WTC11 (cell line): ENCODE results near the gene GIGYF1. TPM values are rescaled to one million over a fixed set of nuclear protein-coding genes. Genes with fewer than 3 reads are reported as not detected.
"Not testable (repeated sequence)": the region's sequence is repeated elsewhere in the genome, so short reads cannot be mapped to it uniquely, and the experiment has no call there.

ENCODE experiments used
- ATAC-seq: fragments of 200-7000 bp; cut with Tn5 transposase; 2 replicates; pipeline ENCODE4 v1.10.0; 2021; ENCODE audit warnings: mild to moderate bottlenecking, moderate library complexity
- CTCF ChIA-PET: fragments of 300-600 bp; sonication (Branson Sonifier 250); formaldehyde crosslinking; loops from one replicate; lab custom pipeline; 2021; ENCODE audit warnings: antibody characterized with exemption; lab: Charles Lee
- POLR2A ChIA-PET: fragments of 350-600 bp; sonication (Branson Sonifier 250); formaldehyde crosslinking; loops from one replicate; lab custom pipeline; 2021; ENCODE audit warnings: antibody characterized with exemption; lab: Charles Lee
- DNase-seq: peaks from one replicate; pipeline ENCODE4 v3.0.0; 2021; ENCODE audit warnings: low spot score
- H3K27ac Mint-ChIP-seq: 2 replicates; pipeline ENCODE4 v1.8.0; 2021; ENCODE audit warnings: mixed read lengths
- H3K27me3 Mint-ChIP-seq: 2 replicates; pipeline ENCODE4 v1.8.0; 2021; ENCODE audit warnings: low read depth, mild to moderate bottlenecking, moderate library complexity, mixed read lengths
- H3K36me3 Mint-ChIP-seq: 2 replicates; pipeline ENCODE4 v1.8.0; 2021; ENCODE audit warnings: mixed read lengths
- H3K4me1 Mint-ChIP-seq: 2 replicates; pipeline ENCODE4 v1.8.0; 2022; ENCODE audit warnings: mixed read lengths
- H3K4me3 Mint-ChIP-seq: 2 replicates; pipeline ENCODE4 v1.8.0; 2021; ENCODE audit warnings: mild to moderate bottlenecking, moderate library complexity, mixed read lengths
- H3K9me3 Mint-ChIP-seq: 2 replicates; pipeline ENCODE4 v1.8.0; 2021; ENCODE audit warnings: mixed read lengths
- CREM ChIP-seq: sonication (generic); formaldehyde crosslinking; IDR thresholded peaks from 2 replicates; pipeline ENCODE4 v1.8.1; 2022; ENCODE audit warnings: mild to moderate bottlenecking, missing genetic modification reagents, moderate library complexity
- ELF4 ChIP-seq: sonication (generic); formaldehyde crosslinking; IDR thresholded peaks from 2 replicates; pipeline ENCODE4 v1.8.1; 2022; ENCODE audit warnings: low read depth, mild to moderate bottlenecking, moderate library complexity, missing genetic modification reagents
- GABPB1 ChIP-seq: sonication (generic); formaldehyde crosslinking; IDR thresholded peaks from 2 replicates; pipeline ENCODE4 v1.8.1; 2023; ENCODE audit warnings: mild to moderate bottlenecking, missing genetic modification reagents
- SOX15 ChIP-seq: fragments of 250-450 bp; sonication (Bioruptor Pico); IDR thresholded peaks from 2 replicates; pipeline ENCODE4 v1.9.0; 2021; ENCODE audit warnings: mild to moderate bottlenecking
- SP1 ChIP-seq: sonication (generic); formaldehyde crosslinking; conservative IDR thresholded peaks from 2 replicates; pipeline ENCODE4 v1.8.1; 2022; ENCODE audit warnings: missing genetic modification reagents
- TEAD1 ChIP-seq: sonication (generic); formaldehyde crosslinking; IDR thresholded peaks from 2 replicates; pipeline ENCODE4 v1.8.0; 2022; ENCODE audit warnings: mild to moderate bottlenecking, missing genetic modification reagents
- ZNF121 ChIP-seq: sonication (generic); formaldehyde crosslinking; IDR thresholded peaks from 2 replicates; pipeline ENCODE4 v1.8.0; 2023; ENCODE audit warnings: missing genetic modification reagents
- ZNF317 ChIP-seq: sonication (generic); formaldehyde crosslinking; IDR thresholded peaks from 2 replicates; pipeline ENCODE4 v1.8.1; 2023; ENCODE audit warnings: low read depth, mild to moderate bottlenecking, moderate library complexity, missing genetic modification reagents, borderline replicate concordance
- total RNA-seq: library from RNA; stranded (reverse); gene quantifications from 3 replicates; pipeline ENCODE4 v1.2.3, GENCODE V29; 2021
- TF ChIP-seq, protein P1 (sequence below): fragments of 250-450 bp; sonication (Bioruptor Pico); IDR thresholded peaks from 2 replicates; pipeline ENCODE4 v1.9.0; 2021; ENCODE audit warnings: moderate library complexity, mild to moderate bottlenecking, inconsistent platforms, borderline replicate concordance
- TF ChIP-seq, protein P2 (sequence below): fragments of 250-450 bp; sonication (Bioruptor Pico); IDR thresholded peaks from 2 replicates; pipeline ENCODE4 v1.9.0; 2021; ENCODE audit warnings: mild to moderate bottlenecking
- TF ChIP-seq, protein P3 (sequence below): fragments of 250-450 bp; sonication (Bioruptor Pico); IDR thresholded peaks from 2 replicates; pipeline ENCODE4 v1.9.0; 2021; ENCODE audit warnings: mild to moderate bottlenecking
- TF ChIP-seq, protein P4 (sequence below): fragments of 250-450 bp; sonication (Bioruptor Pico); conservative IDR thresholded peaks from 2 replicates; pipeline ENCODE4 v1.9.0; 2021; ENCODE audit warnings: mild to moderate bottlenecking
- TF ChIP-seq, protein P5 (sequence below): sonication (generic); formaldehyde crosslinking; IDR thresholded peaks from 2 replicates; pipeline ENCODE4 v1.8.0; 2023; ENCODE audit warnings: missing genetic modification reagents
- TF ChIP-seq, protein P6 (sequence below): sonication (generic); formaldehyde crosslinking; IDR thresholded peaks from 2 replicates; pipeline ENCODE4 v1.8.0; 2022; ENCODE audit warnings: missing genetic modification reagents
- TF ChIP-seq, protein P7 (sequence below): sonication (generic); formaldehyde crosslinking; IDR thresholded peaks from 2 replicates; pipeline ENCODE4 v1.8.0; 2022; ENCODE audit warnings: mild to moderate bottlenecking, missing genetic modification reagents

The GIGYF1 gene
- total RNA-seq, 1 experiment from 2014 or later, result 130 TPM

DNA sequence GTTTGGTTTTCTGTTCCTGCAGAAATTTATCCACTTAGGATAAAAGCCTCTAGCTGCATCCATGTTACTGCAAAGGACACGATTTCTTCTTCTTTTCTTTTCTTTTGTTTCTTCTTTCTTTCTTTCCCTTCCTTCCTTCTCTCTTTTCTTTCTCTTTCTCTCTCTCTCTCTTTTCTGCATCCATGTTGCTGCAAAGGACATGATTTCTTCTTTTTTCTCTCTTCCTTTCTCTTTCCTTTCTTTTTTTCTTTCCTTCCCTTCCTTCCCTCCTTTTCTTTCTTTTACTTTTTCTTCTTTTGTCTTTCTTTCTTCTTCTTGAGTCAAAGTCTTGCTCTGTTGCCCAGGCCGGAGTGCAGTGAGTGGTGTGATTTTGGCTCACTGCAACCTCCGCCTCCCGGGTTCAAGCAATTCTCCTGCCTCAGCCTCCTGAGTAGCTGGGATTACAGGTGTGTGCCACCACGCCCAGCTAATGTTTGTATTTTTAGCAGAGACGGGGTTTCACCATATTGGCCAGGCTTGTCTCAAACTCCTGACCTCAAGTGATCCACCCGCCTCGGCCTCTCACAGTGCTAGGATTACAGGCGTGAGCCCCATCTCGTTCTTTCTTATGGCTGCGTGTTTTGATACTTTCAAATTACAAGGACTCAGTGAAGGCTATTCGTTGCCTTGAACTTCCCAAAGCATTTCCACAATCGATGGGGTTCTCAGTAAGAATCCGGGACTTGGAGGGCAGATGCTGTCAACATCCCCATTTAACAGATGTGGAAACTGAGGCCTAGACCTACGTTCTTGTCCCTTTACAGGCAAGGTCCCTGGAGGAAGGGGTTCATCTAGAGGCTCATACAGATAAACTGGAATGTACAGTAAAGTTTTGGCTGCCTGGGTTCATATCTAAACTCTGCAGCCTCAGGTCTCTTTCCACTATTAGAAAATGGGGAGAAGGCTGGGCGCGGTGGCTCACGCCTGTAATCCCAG, 22.4 kb downstream of the GIGYF1 start (continued):
- TF ChIP-seq, protein P1, sequence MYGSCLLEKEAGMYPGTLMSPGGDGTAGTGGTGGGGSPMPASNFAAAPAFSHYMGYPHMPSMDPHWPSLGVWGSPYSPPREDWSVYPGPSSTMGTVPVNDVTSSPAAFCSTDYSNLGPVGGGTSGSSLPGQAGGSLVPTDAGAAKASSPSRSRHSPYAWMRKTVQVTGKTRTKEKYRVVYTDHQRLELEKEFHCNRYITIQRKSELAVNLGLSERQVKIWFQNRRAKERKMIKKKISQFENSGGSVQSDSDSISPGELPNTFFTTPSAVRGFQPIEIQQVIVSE (CRISPR knock-in tag), result no peak
- TF ChIP-seq SOX15 (CRISPR knock-in tag) (no peak), TEAD1 (no peak)
- TF ChIP-seq, protein P2, sequence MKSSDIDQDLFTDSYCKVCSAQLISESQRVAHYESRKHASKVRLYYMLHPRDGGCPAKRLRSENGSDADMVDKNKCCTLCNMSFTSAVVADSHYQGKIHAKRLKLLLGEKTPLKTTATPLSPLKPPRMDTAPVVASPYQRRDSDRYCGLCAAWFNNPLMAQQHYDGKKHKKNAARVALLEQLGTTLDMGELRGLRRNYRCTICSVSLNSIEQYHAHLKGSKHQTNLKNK (CRISPR knock-in tag), result no peak
- TF ChIP-seq, protein P3, sequence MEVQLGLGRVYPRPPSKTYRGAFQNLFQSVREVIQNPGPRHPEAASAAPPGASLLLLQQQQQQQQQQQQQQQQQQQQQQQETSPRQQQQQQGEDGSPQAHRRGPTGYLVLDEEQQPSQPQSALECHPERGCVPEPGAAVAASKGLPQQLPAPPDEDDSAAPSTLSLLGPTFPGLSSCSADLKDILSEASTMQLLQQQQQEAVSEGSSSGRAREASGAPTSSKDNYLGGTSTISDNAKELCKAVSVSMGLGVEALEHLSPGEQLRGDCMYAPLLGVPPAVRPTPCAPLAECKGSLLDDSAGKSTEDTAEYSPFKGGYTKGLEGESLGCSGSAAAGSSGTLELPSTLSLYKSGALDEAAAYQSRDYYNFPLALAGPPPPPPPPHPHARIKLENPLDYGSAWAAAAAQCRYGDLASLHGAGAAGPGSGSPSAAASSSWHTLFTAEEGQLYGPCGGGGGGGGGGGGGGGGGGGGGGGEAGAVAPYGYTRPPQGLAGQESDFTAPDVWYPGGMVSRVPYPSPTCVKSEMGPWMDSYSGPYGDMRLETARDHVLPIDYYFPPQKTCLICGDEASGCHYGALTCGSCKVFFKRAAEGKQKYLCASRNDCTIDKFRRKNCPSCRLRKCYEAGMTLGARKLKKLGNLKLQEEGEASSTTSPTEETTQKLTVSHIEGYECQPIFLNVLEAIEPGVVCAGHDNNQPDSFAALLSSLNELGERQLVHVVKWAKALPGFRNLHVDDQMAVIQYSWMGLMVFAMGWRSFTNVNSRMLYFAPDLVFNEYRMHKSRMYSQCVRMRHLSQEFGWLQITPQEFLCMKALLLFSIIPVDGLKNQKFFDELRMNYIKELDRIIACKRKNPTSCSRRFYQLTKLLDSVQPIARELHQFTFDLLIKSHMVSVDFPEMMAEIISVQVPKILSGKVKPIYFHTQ (CRISPR knock-in tag), result no peak

DNA sequence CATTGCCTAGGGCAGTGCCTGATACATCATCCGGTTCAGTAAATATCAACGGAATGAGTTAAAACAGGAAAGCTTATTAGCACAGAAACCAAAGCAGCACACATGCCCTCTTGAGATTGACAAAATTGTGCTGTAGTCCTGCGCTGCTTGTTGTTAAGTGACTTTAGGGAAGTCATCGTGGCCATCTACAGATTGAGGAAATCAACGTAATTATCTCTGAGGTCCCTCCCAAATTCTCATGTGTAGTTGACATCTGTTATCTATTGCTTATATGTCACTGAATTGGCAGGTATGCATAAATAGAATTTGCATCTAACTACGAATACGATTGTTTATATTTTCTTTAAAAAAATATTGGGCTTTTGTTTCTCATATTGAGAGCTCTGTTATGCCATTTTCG, 24.0 kb downstream of the GIGYF1 start:
- DNase-seq (no peak), ATAC-seq (no peak)
- no peaks in the 10 kb centered on the region for H3K36me3 Mint-ChIP-seq
- H3K27me3 Mint-ChIP-seq, result peaks cover 60% of the 10 kb centered on the region
- TF ChIP-seq, protein P4, sequence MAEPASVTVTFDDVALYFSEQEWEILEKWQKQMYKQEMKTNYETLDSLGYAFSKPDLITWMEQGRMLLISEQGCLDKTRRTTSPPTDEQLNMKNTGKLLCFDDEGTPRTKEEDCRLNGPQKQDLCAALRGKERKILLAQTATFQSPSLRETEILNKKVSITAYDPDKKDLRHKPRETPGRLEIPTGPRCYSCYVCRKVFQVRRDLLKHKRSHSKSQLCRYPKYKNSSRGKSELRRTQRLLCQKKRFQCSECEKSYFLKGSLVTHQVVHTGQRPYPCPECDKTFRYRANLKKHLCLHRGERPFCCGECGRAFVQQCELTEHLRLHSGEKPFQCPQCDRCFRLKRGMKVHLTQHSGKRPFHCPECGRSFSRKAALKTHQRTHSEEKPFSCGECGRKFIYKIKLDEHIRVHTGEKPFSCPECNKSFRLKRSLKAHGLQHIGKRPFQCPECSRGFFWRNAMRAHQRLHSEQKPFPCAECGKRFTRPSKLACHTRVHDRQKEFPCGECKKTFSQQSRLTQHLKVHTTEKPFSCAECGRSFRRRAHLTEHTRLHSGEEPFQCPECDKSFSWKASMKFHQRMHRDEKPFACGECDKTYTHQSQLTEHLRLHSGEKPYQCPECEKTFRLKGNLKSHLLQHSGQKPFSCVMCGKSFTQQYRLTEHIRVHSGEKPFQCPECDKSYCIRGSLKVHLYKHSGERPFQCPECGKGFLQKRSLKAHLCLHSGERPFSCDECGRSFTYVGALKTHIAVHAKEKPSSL (CRISPR knock-in tag), result no peak
- ChIA-PET CTCF (interaction anchor here (0.7 to 2.1 kb wide), 3 partner anchors 36 to 58 kb away, joined by 3 to 6 read pairs (median 4); partner anchors contain the start of gene MOSPD3), POLR2A (interaction anchor here (0.5 kb wide), 1 partner anchor 159 kb away, joined by 5 read pairs; no protein-coding TSS in a partner anchor)
- H3K9me3 Mint-ChIP-seq, result peaks cover 3% of the 10 kb centered on the region; the same call in 1 of the 2 replicates
- H3K4me1 Mint-ChIP-seq, result no peaks in the 10 kb centered on the region; the same call in 1 of the 2 replicates
- no peak overlapping the region for H3K4me3 Mint-ChIP-seq
- H3K27ac Mint-ChIP-seq, result no peak overlapping the region

DNA sequence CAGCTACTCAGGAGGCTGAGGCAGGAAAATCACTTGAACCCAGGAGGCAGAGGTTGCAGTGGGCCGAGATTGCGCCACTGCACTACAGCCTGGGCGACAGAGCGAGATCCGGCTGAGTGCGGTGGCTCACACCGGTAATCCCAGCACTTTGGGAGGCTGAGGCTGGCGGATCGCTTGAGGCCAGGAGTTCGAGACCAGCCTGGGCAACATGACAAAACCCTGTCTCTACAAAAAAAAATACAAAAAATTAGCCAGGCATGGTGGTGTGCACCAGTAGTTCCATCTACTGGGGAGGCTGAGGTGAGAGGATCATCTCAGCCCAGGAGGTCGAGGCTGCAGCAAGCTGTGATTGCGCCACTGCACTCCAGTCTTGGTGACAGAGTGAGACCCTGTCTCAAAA, 24.9 kb downstream of the GIGYF1 start:
- H3K4me3 Mint-ChIP-seq, H3K9me3 Mint-ChIP-seq, H3K36me3 Mint-ChIP-seq, ATAC-seq, H3K4me1 Mint-ChIP-seq, DNase-seq, POLR2A ChIA-PET, H3K27ac Mint-ChIP-seq: not testable (repeated sequence)
- TF ChIP-seq ZNF121, result 0 out of 2 replicates have a peak, but pooled peaks have one; percentile 27
- CTCF ChIA-PET, result interaction anchor here (0.8 to 1.5 kb wide), 2 partner anchors 13 to 37 kb away, joined by 4 to 9 read pairs; partner anchors contain the start of gene ACTL6B
- H3K27me3 Mint-ChIP-seq, result peaks cover 60% of the 10 kb centered on the region

DNA sequence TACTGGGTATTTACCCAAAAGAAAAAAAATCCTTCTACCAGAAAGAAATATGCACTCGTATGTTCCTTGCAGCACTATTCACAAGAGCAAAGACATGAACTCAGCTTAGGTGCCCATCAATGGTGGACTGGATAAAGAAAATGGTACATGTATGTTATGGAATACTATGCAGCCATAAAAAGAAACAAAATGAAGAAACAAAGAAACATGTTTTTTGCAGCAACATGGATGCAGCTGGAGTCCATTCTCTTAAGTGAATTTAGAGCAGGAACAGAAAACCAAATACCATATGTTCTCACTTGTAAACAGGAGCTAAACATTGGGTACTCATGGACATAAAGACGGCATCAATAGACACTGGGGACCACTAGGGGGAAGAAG, 26.0 kb downstream of the GIGYF1 start:
- H3K4me1 Mint-ChIP-seq, result peaks cover 2% of the 10 kb centered on the region
- no peak for DNase-seq
- no peaks in the 10 kb centered on the region for H3K36me3 Mint-ChIP-seq
- POLR2A ChIA-PET, result no interaction called here
- CTCF ChIA-PET, result interaction anchor here (0.8 to 1.8 kb wide), 7 partner anchors 12 to 57 kb away, joined by 3 to 13 read pairs (median 3); partner anchors contain the start of genes ACTL6B and MOSPD3
- H3K27ac Mint-ChIP-seq, result no peak overlapping the region
- H3K4me3 Mint-ChIP-seq, result no peak overlapping the region
- peaks cover 3% of the 10 kb centered on the region; the same call in 1 of the 2 replicates for H3K9me3 Mint-ChIP-seq
- peaks cover 59% of the 10 kb centered on the region for H3K27me3 Mint-ChIP-seq
- ATAC-seq, result no peak
- no peak for TF ChIP-seq GABPB1 (CRISPR knock-in tag)
- TF ChIP-seq ZNF121, result no peak
- TF ChIP-seq, protein P5, sequence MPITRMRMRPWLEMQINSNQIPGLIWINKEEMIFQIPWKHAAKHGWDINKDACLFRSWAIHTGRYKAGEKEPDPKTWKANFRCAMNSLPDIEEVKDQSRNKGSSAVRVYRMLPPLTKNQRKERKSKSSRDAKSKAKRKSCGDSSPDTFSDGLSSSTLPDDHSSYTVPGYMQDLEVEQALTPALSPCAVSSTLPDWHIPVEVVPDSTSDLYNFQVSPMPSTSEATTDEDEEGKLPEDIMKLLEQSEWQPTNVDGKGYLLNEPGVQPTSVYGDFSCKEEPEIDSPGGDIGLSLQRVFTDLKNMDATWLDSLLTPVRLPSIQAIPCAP, result no peak
- TF ChIP-seq SP1 (CRISPR knock-in tag), result no peak
- TF ChIP-seq, protein P6, sequence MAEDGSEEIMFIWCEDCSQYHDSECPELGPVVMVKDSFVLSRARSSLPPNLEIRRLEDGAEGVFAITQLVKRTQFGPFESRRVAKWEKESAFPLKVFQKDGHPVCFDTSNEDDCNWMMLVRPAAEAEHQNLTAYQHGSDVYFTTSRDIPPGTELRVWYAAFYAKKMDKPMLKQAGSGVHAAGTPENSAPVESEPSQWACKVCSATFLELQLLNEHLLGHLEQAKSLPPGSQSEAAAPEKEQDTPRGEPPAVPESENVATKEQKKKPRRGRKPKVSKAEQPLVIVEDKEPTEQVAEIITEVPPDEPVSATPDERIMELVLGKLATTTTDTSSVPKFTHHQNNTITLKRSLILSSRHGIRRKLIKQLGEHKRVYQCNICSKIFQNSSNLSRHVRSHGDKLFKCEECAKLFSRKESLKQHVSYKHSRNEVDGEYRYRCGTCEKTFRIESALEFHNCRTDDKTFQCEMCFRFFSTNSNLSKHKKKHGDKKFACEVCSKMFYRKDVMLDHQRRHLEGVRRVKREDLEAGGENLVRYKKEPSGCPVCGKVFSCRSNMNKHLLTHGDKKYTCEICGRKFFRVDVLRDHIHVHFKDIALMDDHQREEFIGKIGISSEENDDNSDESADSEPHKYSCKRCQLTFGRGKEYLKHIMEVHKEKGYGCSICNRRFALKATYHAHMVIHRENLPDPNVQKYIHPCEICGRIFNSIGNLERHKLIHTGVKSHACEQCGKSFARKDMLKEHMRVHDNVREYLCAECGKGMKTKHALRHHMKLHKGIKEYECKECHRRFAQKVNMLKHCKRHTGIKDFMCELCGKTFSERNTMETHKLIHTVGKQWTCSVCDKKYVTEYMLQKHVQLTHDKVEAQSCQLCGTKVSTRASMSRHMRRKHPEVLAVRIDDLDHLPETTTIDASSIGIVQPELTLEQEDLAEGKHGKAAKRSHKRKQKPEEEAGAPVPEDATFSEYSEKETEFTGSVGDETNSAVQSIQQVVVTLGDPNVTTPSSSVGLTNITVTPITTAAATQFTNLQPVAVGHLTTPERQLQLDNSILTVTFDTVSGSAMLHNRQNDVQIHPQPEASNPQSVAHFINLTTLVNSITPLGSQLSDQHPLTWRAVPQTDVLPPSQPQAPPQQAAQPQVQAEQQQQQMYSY, result no peak
- TF ChIP-seq, protein P7, sequence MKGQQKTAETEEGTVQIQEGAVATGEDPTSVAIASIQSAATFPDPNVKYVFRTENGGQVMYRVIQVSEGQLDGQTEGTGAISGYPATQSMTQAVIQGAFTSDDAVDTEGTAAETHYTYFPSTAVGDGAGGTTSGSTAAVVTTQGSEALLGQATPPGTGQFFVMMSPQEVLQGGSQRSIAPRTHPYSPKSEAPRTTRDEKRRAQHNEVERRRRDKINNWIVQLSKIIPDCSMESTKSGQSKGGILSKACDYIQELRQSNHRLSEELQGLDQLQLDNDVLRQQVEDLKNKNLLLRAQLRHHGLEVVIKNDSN (CRISPR knock-in tag), result no peak
- TF ChIP-seq CREM (CRISPR knock-in tag), result no peak
- TF ChIP-seq TEAD1, result no peak
- TF ChIP-seq ELF4 (CRISPR knock-in tag), result no peak
- no peak for TF ChIP-seq ZNF317 (CRISPR knock-in tag)
